Measurements from ENCODE around the gene DPP4.
"Not testable (repeated sequence)": the region's sequence is repeated elsewhere in the genome, so short reads cannot be mapped to it uniquely, and the experiment has no call there.

The DPP4 gene

GRCh38 chr2:162053808-162054155 is 20.2 kb downstream of the DPP4 start:
- no peak for DNase-seq

- no peak for DNase-seq
Observed at GRCh38 chr2:162053066-162053807, 20.8 kb downstream of the DPP4 start.

GRCh38 chr2:162050513-162050961 is 23.5 kb downstream of the DPP4 start:
- DNase-seq, result no peak

GRCh38 chr2:162049089-162049488 is 24.9 kb downstream of the DPP4 start:
- not testable (repeated sequence) for DNase-seq

GRCh38 chr2:162044586-162044985 is 29.4 kb downstream of the DPP4 start:
- DNase-seq, result no peak

- no peak for DNase-seq
Observed at GRCh38 chr2:162043132-162043531, 30.9 kb downstream of the DPP4 start.

GRCh38 chr2:162041485-162041884 is 32.5 kb downstream of the DPP4 start:
- no peak for DNase-seq

- no peak for DNase-seq
Observed at GRCh38 chr2:162038725-162039124, 35.3 kb downstream of the DPP4 start.

GRCh38 chr2:162037886-162038285 is 36.1 kb downstream of the DPP4 start:
- no peak for DNase-seq

- DNase-seq, result no peak
Observed at GRCh38 chr2:162037028-162037795, 36.8 kb downstream of the DPP4 start.

- no peak for DNase-seq
Observed at GRCh38 chr2:162035981-162036380, 38.0 kb downstream of the DPP4 start.

- no peak for DNase-seq
Observed at GRCh38 chr2:162030363-162031190, 43.4 kb downstream of the DPP4 start.

GRCh38 chr2:162029287-162029901 is 44.6 kb downstream of the DPP4 start:
- no peak for DNase-seq

- DNase-seq, result no peak
Observed at GRCh38 chr2:162028511-162028910, 45.5 kb downstream of the DPP4 start.

GRCh38 chr2:162025121-162025911 is 48.7 kb downstream of the DPP4 start:
- peak; percentile 39 for DNase-seq

- DNase-seq, result peak; percentile 35
Observed at GRCh38 chr2:162022290-162022945, 51.6 kb downstream of the DPP4 start.

GRCh38 chr2:162021516-162022058 is 52.4 kb downstream of the DPP4 start:
- no peak for DNase-seq

- DNase-seq, result peak; percentile 53
Observed at GRCh38 chr2:162018530-162018929, 55.5 kb downstream of the DPP4 start.

GRCh38 chr2:162017233-162017632 is 56.8 kb downstream of the DPP4 start:
- DNase-seq, result peak; percentile 53

GRCh38 chr2:162016080-162016479 is 57.9 kb downstream of the DPP4 start:
- no peak for DNase-seq

- no peak for DNase-seq
Observed at GRCh38 chr2:162014751-162015150, 59.3 kb downstream of the DPP4 start.

Data from activated CD4-positive, alpha-beta T cell treated with anti-CD3 and anti-CD28 coated beads, Interleukin-2, amount 50 U/mL, for 16 hours (primary cell).